Duodenal mucosa (tissue), 2 donors: ENCODE results near the gene IQGAP2.

Source experiments
- H3K27ac ChIP-seq: one replicate; pipeline ENCODE4 v1.7.0; 2013; ENCODE audit warnings: low read depth, low read length
- H3K27me3 ChIP-seq, 2 donors: one replicate each; pipeline ENCODE4 v1.7.0; 2013; ENCODE audit warnings: low read length in 2 of 2, control low read depth in 1 of 2; ENCODE audit not compliant: insufficient read depth in 2 of 2, control insufficient read depth in 1 of 2
- H3K36me3 ChIP-seq, 2 donors: one replicate each; pipeline ENCODE4 v1.7.0; 2013; ENCODE audit warnings: low read length in 2 of 2, control low read depth in 1 of 2; ENCODE audit not compliant: insufficient read depth in 2 of 2, control insufficient read depth in 1 of 2
- H3K4me1 ChIP-seq, 2 donors: one replicate each; pipeline ENCODE4 v1.7.0; 2013; ENCODE audit warnings: low read length in 2 of 2, control low read depth in 1 of 2; ENCODE audit not compliant: insufficient read depth in 2 of 2, control insufficient read depth in 1 of 2
- H3K4me3 ChIP-seq, 2 donors: one replicate each; pipeline ENCODE4 v1.7.0; 2013; ENCODE audit warnings: low read length in 2 of 2, low read depth in 1 of 2
- H3K9ac ChIP-seq, 2 donors: one replicate each; pipeline ENCODE4 v1.7.0; 2013; ENCODE audit warnings: low read length in 2 of 2, low read depth in 1 of 2
- H3K9me3 ChIP-seq, 2 donors: one replicate each; pipeline ENCODE4 v1.7.0; 2013; ENCODE audit warnings: low read length in 2 of 2, control low read depth in 1 of 2; ENCODE audit not compliant: control insufficient read depth in 1 of 2

IQGAP2 gene

GRCh38 chr5:76384189-76384588 is 18.9 kb upstream of the IQGAP2 start:
- H3K36me3 ChIP-seq: no peaks in the 10 kb centered on the region
- peaks cover 8 to 15% of the 10 kb centered on the region in 2 donors for H3K4me1 ChIP-seq
- H3K27me3 ChIP-seq: no peaks in the 10 kb centered on the region
- no peak overlapping the region for H3K27ac ChIP-seq
- no peaks in the 10 kb centered on the region for H3K9me3 ChIP-seq
- H3K9ac ChIP-seq: no peak overlapping the region
- H3K4me3 ChIP-seq: no peak overlapping the region

GRCh38 chr5:76384705-76385104 is 18.4 kb upstream of the IQGAP2 start:
- no peak overlapping the region for H3K9ac ChIP-seq
- no peak overlapping the region for H3K4me3 ChIP-seq
- H3K36me3 ChIP-seq: no peaks in the 10 kb centered on the region
- H3K27me3 ChIP-seq: no peaks in the 10 kb centered on the region
- H3K27ac ChIP-seq: no peak overlapping the region
- H3K4me1 ChIP-seq: peaks cover 8 to 14% of the 10 kb centered on the region in 2 donors
- no peaks in the 10 kb centered on the region for H3K9me3 ChIP-seq

GRCh38 chr5:76385540-76385939 is 17.5 kb upstream of the IQGAP2 start:
- Histone ChIP-seq H3K36me3 (no peaks in the 10 kb centered on the region), H3K27ac (no peak overlapping the region), H3K4me3 (no peak overlapping the region), H3K27me3 (no peaks in the 10 kb centered on the region), H3K4me1 (peaks cover 8 to 19% of the 10 kb centered on the region in 2 donors), H3K9ac (no peak overlapping the region), H3K9me3 (no peaks in the 10 kb centered on the region)

- Histone ChIP-seq H3K36me3 (no peaks in the 10 kb centered on the region), H3K27ac (no peak overlapping the region), H3K27me3 (no peaks in the 10 kb centered on the region), H3K9me3 (no peaks in the 10 kb centered on the region), H3K9ac (no peak overlapping the region), H3K4me3 (no peak overlapping the region), H3K4me1 (peaks cover 8 to 21% of the 10 kb centered on the region in 2 donors)
Observed at GRCh38 chr5:76386360-76386759, 16.7 kb upstream of the IQGAP2 start.

GRCh38 chr5:76388236-76388635 is 14.8 kb upstream of the IQGAP2 start:
- Histone ChIP-seq H3K27ac (no peak overlapping the region), H3K27me3 (no peaks in the 10 kb centered on the region), H3K9ac (no peak overlapping the region), H3K9me3 (no peaks in the 10 kb centered on the region), H3K4me3 (no peak overlapping the region), H3K36me3 (no peaks in the 10 kb centered on the region), H3K4me1 (peaks cover 8 to 21% of the 10 kb centered on the region in 2 donors)

GRCh38 chr5:76388791-76389512 is 14.1 kb upstream of the IQGAP2 start:
- Histone ChIP-seq H3K9me3 (no peaks in the 10 kb centered on the region), H3K9ac (no peak overlapping the region), H3K36me3 (no peaks in the 10 kb centered on the region), H3K27ac (no peak overlapping the region), H3K27me3 (no peaks in the 10 kb centered on the region), H3K4me1 (peaks cover 8 to 21% of the 10 kb centered on the region in 2 donors), H3K4me3 (no peak overlapping the region)

GRCh38 chr5:76389513-76390154 is 13.5 kb upstream of the IQGAP2 start:
- Histone ChIP-seq H3K9ac (no peak overlapping the region), H3K9me3 (no peaks in the 10 kb centered on the region), H3K27me3 (no peaks in the 10 kb centered on the region), H3K36me3 (no peaks in the 10 kb centered on the region), H3K4me3 (no peak overlapping the region), H3K4me1 (peaks cover 8 to 16% of the 10 kb centered on the region in 2 donors), H3K27ac (no peak overlapping the region)

- H3K36me3 ChIP-seq: no peaks in the 10 kb centered on the region
- no peaks in the 10 kb centered on the region for H3K9me3 ChIP-seq
- H3K4me3 ChIP-seq: no peak overlapping the region
- H3K4me1 ChIP-seq: peaks cover 5 to 14% of the 10 kb centered on the region in 2 donors
- no peak overlapping the region for H3K9ac ChIP-seq
- no peak overlapping the region for H3K27ac ChIP-seq
- no peaks in the 10 kb centered on the region for H3K27me3 ChIP-seq
Observed at GRCh38 chr5:76391014-76391413, 12.1 kb upstream of the IQGAP2 start.

- Histone ChIP-seq H3K4me1 (peaks cover 0 to 10% of the 10 kb centered on the region in 2 donors), H3K9ac (no peak overlapping the region), H3K27me3 (no peaks in the 10 kb centered on the region), H3K27ac (no peak overlapping the region), H3K9me3 (no peaks in the 10 kb centered on the region), H3K4me3 (no peak overlapping the region), H3K36me3 (no peaks in the 10 kb centered on the region)
Observed at GRCh38 chr5:76393035-76393680, 9.9 kb upstream of the IQGAP2 start.

- Histone ChIP-seq H3K27me3 (no peaks in the 10 kb centered on the region), H3K4me1 (peaks cover 5 to 10% of the 10 kb centered on the region in 2 donors), H3K9ac (no peak overlapping the region), H3K36me3 (no peaks in the 10 kb centered on the region), H3K9me3 (no peaks in the 10 kb centered on the region), H3K27ac (no peak overlapping the region), H3K4me3 (no peak overlapping the region)
Observed at GRCh38 chr5:76397200-76397599, 5.9 kb upstream of the IQGAP2 start.
